Measurements from ENCODE around the gene DSC1. TPM values are rescaled to one million over a fixed set of nuclear protein-coding genes. Genes with fewer than 3 reads are reported as not detected.

The DSC1 gene
- total RNA-seq, 1 experiment from 2014 or later = not detected

- Histone ChIP-seq H3K9me2 (ENCODE audit: insufficient read depth) (0 out of 2 replicates have a peak, but pooled peaks cover 3% of the 10 kb centered on the region), H2AFZ (ENCODE audit: low read depth, low read length, poor library complexity, severe bottlenecking) (no peak overlapping the region), H3K9me3 (ENCODE audit: control insufficient read depth in 1 of 2, insufficient read depth in 1 of 2, low read depth in 1 of 2, low read length in 2 of 2) (no peaks in the 10 kb centered on the region), H3K4me3 (replicated peaks in 1 of 2; ENCODE audit: low read depth in 1 of 2, low read length in 2 of 2) (no peak overlapping the region), H3K79me2 (ENCODE audit: insufficient read depth, low read length) (no peaks in the 10 kb centered on the region), H3K4me2 (ENCODE audit: low read length) (no peak overlapping the region), H4K20me1 (ENCODE audit: insufficient read depth) (no peaks in the 10 kb centered on the region), H3K27ac (ENCODE audit: low read depth, low read length) (no peak overlapping the region), H3K36me3 (ENCODE audit: control insufficient read depth in 1 of 2, insufficient read depth in 2 of 2, low read length in 2 of 2) (no peaks in the 10 kb centered on the region), H3K9ac (ENCODE audit: low read length) (no peak overlapping the region), H3K27me3 (ENCODE audit: insufficient read depth, low read length) (no peaks in the 10 kb centered on the region), H3K4me1 (ENCODE audit: control insufficient read depth in 1 of 2, insufficient read depth in 2 of 2, low read length in 2 of 2) (peaks cover 14 to 20% of the 10 kb centered on the region in 2 experiments)
- ChIA-PET CTCF (no interaction called here), POLR2A (no interaction called here), RAD21 (ENCODE audit: low non-redundant PET in 1 of 2, low total read pairs in 2 of 2, uncharacterized antibody in 2 of 2, unreplicated experiment in 2 of 2) (no interaction called here)
- intact Hi-C loops (cut with micrococcal nuclease) = no loop called here
- TF ChIP-seq CEBPB (IDR thresholded peaks at IDR 0.05; ENCODE audit: low read depth) = no peak
- no peak for TF ChIP-seq ELF1 (IDR thresholded peaks at IDR 0.05; ENCODE audit: borderline replicate concordance, low read depth)
- no peak for TF ChIP-seq ZNF274 (IDR thresholded peaks at IDR 0.05; ENCODE audit: low read depth, low read length)
- no peak for TF ChIP-seq YY1 (IDR thresholded peaks at IDR 0.05; ENCODE audit: extremely low read depth, insufficient replicate concordance, low read depth, low read length)
- no peak for TF ChIP-seq FOSL1 (IDR thresholded peaks at IDR 0.05; ENCODE audit: low read depth)
- no peak for TF ChIP-seq ATF3 (IDR thresholded peaks at IDR 0.05)
- no peak for TF ChIP-seq RAD21 (IDR thresholded peaks at IDR 0.05; ENCODE audit: low read depth)
- no peak for TF ChIP-seq EGR1 (IDR thresholded peaks at IDR 0.05; ENCODE audit: low read depth)
- no peak for TF ChIP-seq REST (IDR thresholded peaks at IDR 0.05; ENCODE audit: low read depth)
- TF ChIP-seq CBX3 (IDR thresholded peaks at IDR 0.05; ENCODE audit: low read depth) = no peak
- no peak for TF ChIP-seq ZBTB33 (IDR thresholded peaks at IDR 0.05; ENCODE audit: extremely low read depth, insufficient replicate concordance, low read length)
- no peak for TF ChIP-seq SRF (IDR thresholded peaks at IDR 0.05; ENCODE audit: low read depth)
- TF ChIP-seq JUND (IDR thresholded peaks at IDR 0.05) = no peak
- no TSS peak for BruUV-seq (replicated peaks)
- DNase-seq (ENCODE audit: low read depth, low spot score) = no peak
- ATAC-seq = no peak
Measured at GRCh38 chr18:31211047-31211446, 48.4 kb upstream of the DSC1 start.

Measured in HCT116 (cell line).